GM18868 (cell line): ENCODE data around the gene MRPS2.
A peak's percentile ranks its signal among the peaks of the same experiment; 100 is the strongest.
"Not testable (repeated sequence)": the region's sequence is repeated elsewhere in the genome, so short reads cannot be mapped to it uniquely, and the experiment has no call there.

Experiments used
- ATAC-seq: cut with Tn5 transposase; IDR thresholded peaks from one replicate; pipeline ENCODE4 v1.9.1; 2021; ENCODE audit warnings: mild to moderate bottlenecking, moderate library complexity; ENCODE audit not compliant: unreplicated experiment

Gene MRPS2

GRCh38 chr9:135500525-135501260, at the start of gene MRPS2:
Gene MRPS2, plus strand, starts transcription at chr9:135500682. Its CDS starts 29 bp downstream, at chr9:135500711.
- peak; percentile 82 for ATAC-seq

GRCh38 chr9:135450956-135451355, 49.5 kb upstream of the MRPS2 start:
- no peak for ATAC-seq

- ATAC-seq = not testable (repeated sequence)
These were observed 48.6 kb upstream of the MRPS2 start for GRCh38 chr9:135451909-135452308.

GRCh38 chr9:135454737-135455136, 45.7 kb upstream of the MRPS2 start:
- ATAC-seq = no peak

GRCh38 chr9:135455401-135456030, 45.0 kb upstream of the MRPS2 start:
- ATAC-seq = no peak

- no peak for ATAC-seq
These were observed 43.9 kb upstream of the MRPS2 start for GRCh38 chr9:135456436-135457104.

GRCh38 chr9:135458478-135458877, 42.0 kb upstream of the MRPS2 start:
- not testable (repeated sequence) for ATAC-seq

GRCh38 chr9:135461936-135462335, 38.5 kb upstream of the MRPS2 start:
- no peak for ATAC-seq

- ATAC-seq = no peak
These were observed 37.3 kb upstream of the MRPS2 start for GRCh38 chr9:135463140-135463539.

- ATAC-seq = no peak
These were observed 36.3 kb upstream of the MRPS2 start for GRCh38 chr9:135464181-135464580.

- ATAC-seq = no peak
These were observed 31.5 kb upstream of the MRPS2 start for GRCh38 chr9:135468854-135469521.

GRCh38 chr9:135471791-135472640, 28.5 kb upstream of the MRPS2 start:
- ATAC-seq = no peak

GRCh38 chr9:135473972-135474543, 26.4 kb upstream of the MRPS2 start:
- no peak for ATAC-seq

GRCh38 chr9:135474915-135475314, 25.6 kb upstream of the MRPS2 start:
- no peak for ATAC-seq

GRCh38 chr9:135476561-135477355, 23.7 kb upstream of the MRPS2 start:
- no peak for ATAC-seq

- no peak for ATAC-seq
These were observed 22.3 kb upstream of the MRPS2 start for GRCh38 chr9:135478191-135478590.

- no peak for ATAC-seq
These were observed 21.5 kb upstream of the MRPS2 start for GRCh38 chr9:135478829-135479468.

- ATAC-seq = no peak
These were observed 20.9 kb upstream of the MRPS2 start, which contains the start of gene PPP1R26 for GRCh38 chr9:135479469-135480052. Gene PPP1R26, plus strand, starts transcription at chr9:135479782. Its CDS starts 4,729 bp downstream, at chr9:135484511.
